HL-60/S4 treated with phorbol 12-myristate 13-acetate at 8.2 ng/mL for 4 days and 3 days (cell line): ENCODE data around the gene CYGB.

Source experiments
- in situ Hi-C: fragments of 300-500 bp; cut with MboI; formaldehyde crosslinking; loops from 2 replicates; pipeline ENCODE4 v1.15.0; 2022; ENCODE audit warnings: low sequenced_read_pairs

CYGB gene

DNA sequence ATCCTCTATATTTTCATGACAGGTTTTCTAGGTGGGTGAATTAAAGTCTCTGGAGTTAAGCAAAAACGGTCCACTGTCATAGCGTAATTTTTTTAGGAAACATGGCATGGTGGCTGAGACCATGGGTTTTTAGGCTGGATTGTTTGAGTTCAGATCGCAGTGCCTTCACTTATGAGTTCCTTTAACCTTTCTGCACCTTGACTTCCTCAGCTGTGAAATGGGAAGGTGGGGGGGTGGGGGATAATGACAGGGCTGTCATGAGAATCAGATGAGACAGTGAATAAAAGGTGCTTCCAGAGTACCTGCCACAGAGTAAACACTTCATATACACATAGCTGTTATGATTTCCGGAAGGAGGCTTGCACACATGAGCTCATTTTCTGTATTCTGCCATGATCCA, 14.2 kb upstream of the CYGB start:
- in situ Hi-C loops: no loop called here

DNA sequence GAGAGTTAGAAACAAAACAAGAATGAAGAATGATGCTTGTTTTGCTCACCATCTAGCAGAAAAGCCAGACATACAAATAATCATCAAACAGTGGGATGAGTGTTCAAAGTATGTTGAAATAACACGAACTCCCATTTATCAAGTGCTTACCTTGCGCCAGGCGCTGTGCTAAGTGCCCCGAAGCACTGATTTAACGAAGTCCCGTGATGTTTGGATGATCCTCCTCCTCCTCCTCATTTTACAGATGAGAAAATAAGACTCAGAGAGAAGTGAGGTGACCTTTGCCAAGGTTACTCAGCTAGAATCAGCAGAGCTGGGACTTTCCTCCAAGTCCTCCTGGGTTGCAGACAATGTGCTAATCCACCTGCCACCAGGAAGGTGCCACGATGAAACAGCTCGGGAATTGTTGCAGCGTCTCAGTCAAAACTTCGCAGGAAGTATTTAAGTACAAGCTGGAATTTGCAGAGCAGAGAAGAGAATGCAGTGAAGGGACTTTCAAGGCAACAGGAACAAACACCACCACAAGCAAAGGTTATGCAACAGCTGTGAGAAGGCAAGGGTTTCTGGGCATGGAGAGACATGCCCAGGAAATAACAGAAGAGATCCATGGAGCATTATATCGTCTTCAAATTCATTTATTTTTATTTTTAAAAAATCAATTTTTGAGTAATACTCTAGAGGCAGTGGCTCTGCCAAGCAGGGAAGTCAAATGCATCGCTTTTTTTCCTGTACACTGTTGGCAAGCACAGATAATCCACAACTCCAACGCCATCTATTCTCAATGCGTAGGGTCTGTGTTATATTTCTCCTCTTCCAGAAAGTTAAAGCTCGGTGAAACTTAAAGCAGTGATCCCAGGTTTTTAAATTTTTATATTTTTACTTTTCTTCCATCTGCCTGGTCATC, 13.5 kb upstream of the CYGB start:
- in situ Hi-C loops: no loop called here

DNA sequence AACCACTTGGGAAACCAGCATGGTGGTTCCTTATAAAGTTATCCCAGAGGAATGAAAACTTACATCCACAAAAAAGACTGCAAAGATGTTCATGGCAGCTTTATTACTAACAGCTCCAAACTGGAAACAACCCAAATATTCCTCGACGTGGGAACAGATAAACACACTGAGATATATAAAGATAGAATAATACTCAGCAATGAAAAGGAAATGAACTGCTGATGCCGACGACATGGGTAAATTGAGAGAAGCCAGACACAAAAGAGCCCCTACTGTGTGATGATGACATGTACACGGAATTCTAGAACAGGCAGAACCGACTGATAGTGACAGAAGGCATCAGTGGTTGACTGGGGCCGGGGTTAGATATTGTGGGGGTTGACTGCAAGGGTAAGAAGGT, 12.0 kb upstream of the CYGB start:
- in situ Hi-C loops: no loop called here

DNA sequence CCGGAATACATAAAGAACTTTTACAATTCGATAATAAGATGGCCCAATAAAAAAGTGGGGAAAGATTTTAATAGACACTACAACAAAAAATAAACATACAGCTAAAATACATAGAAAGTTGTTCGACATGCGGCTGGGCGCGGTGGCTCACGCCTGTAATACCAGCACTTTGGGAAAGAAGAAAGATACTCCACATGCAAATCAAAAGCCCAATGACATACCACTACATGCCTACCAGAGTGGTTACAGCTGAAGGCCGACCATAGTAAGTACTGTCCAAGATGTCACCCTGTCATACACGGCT, 11.7 kb upstream of the CYGB start:
- in situ Hi-C loops: no loop called here

DNA sequence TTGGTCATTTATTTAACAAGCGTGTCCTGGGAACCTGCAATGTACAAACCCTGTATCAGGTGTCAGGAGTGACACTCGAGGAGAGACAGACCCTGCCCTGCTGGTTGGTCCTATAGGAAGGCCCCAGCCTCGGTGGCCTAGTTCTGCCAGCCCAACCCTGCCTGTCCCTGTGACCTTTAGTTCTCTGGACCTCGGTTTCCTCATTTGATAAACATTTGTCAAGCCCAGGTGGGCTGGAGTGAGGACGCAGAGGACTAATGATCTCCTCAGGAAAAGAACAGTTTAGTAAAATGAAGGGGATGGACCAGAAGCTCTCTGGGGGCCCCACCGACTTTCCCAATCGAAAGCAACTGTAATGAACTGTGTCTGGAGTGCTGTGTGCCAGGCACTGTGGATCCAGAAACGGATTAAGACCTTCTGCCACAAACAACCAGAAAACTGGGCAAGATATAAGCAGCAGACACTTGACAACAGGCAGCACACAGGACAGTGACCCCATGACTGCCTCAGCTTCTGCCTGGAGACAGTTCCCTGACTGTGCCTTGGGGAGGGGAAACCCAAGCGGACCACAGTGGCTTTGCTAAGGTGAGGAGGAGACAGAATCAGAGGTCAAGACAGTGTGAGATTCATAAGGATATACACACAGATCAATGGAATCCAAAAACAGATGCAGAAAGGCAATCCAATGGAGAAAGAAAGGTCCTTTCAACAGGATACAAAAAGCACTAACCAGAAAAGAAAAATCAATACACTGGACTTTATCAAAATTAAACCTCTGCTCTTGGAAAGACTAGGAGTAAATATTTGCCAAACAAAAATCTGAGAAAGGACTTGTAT, 11.1 kb upstream of the CYGB start:
- in situ Hi-C loops: no loop called here

DNA sequence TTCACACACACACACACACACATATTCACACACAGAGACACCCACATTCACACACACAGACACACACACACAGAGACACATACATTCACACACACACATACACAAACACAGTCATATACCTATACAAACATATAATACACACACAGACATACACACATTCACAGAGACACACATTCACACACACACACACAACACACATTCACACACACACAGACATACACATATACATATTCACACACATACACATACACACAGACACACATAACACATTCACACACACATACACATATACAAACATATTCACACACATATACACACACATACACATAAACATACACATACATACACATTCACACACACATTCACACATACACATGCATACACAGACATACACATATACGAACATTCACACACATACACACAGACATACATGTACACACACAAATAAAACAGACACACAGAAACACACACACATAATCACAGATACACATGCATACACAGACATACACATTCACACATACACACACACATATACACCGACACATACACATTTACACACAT, 10.2 kb upstream of the CYGB start:
- in situ Hi-C loops: no loop called here

DNA sequence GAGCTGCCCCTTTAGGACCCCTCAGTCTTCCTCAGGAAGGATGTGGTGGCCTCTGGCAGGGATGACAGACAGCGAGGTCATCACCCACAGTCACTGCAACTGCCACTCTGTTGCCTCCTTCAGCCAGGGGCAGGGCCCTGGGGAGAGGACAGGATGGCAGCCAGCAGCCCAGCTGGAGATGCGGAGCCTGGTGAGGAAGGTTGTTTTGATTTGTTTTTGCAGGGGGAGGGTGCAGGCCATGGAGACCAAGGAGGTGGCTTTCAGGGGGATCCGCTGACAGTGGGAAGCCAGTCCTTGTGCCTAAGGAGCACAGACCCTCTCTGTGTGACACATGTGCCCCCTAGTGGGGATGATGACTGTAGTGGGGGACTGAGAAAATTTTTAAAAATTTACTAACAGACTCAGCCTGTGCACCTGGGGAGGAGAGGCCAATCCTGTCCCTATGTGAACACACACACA, 9.7 kb upstream of the CYGB start:
- in situ Hi-C loops: no loop called here

DNA sequence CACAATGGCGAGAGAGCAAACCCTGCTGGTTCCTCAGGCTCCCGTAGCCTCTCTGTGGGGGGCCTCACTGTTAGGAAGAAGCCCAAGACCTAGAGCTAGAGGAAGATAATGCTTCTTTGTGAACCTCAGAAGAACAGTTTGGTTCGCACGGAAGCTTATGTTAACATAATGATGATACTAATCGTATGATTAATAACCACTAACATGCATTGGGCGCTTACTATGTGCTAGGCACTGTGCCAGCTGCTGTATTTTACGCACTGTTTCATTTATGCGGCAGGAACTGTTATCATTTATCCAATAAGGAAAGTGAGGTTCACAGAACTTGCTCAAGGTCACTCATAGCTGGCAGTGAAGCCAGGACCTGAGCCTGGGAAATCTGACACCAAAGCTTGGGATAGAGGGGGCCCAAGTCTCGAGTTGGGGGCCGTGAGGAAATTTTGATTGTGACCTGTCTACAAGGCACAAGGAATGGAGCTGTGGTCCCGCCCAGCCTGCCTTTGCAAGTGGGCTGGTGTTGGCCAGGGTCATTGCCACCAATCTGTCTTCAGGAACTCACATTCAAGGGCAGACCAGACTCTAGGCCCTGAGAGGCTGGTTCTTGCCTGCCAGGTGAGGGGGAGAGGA, 9.2 kb upstream of the CYGB start:
- in situ Hi-C loops: no loop called here

DNA sequence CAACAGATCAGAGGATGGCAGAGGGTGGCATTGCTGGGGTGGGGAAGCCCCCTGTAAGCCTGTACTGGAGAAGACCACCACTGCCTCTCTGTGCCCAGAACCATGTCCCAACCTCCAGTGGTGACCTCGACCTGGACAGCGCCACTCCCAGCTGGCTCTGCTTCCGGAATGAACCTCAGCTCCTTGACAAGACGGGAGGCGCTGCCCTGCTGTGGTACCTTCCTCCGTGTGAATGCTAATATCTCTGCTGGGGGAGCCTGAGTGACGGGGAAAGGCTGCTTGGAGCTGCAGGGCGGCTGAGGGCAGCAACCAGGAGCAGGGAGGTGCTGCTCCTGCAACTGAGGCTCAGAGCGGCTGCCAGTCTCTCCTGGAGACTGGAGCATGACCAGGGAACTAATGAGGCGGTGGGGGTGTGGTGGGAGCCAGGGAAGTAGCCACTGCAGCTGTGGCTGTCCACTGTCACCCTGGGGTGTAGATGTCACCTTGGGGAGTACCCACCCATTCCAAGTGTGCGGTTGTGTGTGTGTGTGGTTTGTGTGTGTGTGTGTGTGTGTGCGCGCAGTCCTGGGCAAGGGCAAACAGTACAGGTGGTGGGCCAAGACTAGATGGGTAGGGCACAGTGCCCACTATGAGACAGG, 8.5 kb upstream of the CYGB start:
- in situ Hi-C loops: no loop called here

DNA sequence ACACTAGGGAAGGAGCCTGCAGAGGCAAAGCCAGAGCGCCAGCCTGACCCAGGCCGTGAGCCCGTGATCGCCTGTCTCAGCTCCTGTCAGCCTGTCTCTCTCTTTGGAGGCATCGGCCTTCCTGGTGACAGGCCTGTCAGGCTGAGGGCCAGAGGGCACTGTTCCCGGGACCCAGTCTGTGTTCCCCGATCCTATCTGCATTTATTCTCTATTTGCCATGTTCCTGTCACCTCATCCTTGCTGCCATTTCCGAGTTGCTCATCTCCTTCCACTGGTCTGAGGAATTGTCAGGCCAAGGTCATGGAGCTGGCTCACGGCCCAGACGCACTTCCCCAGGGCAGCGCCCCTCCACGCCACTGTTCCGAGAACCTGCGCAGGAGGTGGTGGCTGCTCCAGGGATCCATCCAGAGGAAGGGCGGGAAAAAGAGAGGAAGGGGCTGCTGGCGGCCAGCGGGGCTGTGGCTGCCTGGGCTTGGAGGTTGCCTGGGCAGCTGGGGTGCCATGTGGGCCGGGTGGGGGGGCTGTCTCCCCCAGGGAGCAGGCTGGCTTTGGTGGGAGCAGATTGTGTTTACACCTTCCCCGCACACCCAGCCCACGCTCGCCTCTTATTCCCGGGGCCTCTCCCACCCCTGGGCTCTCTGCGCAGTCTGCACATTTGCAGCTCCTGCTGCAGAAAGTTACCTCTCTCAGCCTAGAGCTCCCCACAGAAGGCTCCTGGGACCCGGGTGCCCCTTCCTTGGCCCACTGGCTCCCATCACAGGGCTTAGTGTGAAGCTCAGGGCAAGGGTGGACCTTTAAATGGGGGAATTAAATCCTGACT, 7.2 kb upstream of the CYGB start:
- in situ Hi-C loops: no loop called here

DNA sequence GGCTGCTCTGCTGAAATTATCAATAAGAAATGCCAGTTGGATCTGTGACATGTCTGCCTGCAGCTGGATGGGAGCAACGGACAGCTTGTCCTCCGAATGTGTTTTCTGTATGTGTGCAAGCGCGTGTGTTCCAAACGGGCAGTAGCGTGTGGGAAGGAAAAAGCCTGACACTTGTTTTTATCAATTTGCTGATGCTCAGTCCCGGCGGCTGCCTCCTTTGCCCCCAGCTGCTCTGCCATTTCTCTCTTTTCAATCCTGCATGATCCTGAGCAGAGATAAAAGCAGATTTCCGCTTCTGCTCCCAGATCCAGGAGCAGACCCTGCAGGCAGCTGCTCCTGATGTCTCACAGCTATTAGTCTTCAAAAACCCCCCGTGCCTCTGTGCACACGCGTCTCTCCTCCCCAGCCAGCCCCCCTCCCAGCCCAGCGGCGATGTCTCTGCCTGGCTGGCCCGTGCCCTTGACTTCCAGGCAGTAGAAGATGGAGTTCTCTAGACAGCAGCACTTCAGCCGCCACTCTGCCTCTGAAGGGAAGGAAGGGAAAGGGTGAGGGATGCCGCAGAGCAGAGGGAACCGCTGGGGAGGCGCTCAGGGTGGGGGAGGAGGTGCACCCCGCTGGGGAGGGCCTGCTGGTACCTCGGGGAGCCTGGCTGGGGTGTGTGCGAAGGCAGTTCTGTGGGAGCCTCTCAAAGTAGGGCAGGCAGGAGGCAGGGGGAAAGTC, 6.5 kb upstream of the CYGB start:
- in situ Hi-C loops: no loop called here

DNA sequence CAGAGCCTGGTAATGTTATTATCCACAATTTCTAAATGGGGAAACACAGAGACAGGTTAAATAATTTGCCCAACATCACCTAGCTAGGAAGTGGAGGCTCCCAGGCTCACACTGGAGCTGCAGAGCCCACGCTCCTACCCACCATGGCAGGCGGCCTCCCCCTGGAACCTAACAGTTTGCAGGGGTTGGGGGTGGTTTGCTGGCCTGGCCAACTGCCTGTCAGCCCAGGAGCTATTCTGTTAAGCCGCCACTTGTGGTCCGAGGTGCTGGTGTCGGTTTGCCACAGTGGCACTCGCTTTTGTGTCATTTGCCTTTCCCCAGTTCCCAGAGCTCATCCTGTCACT, 5.9 kb upstream of the CYGB start:
- in situ Hi-C loops: no loop called here

DNA sequence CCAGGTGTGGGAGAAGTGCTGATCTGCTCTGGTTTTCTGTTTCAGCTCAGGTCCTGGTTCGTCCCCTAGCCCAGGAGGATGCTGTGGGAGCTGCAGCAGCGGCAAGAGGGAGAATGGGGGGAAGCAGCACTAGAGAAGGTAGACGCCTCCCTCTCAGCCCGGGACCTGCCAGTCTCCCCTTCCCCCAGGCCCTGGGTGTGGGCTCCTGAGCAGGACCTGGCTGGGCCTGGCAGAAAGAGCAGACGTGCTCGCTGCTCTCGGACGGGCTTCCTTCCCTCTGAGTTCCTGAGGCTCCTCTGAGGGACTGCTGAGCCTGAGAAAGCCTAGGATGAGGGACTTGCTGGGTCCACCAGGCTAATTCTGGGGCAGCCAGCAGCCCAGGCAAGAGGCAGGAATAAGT, 5.5 kb upstream of the CYGB start:
- in situ Hi-C loops: no loop called here

DNA sequence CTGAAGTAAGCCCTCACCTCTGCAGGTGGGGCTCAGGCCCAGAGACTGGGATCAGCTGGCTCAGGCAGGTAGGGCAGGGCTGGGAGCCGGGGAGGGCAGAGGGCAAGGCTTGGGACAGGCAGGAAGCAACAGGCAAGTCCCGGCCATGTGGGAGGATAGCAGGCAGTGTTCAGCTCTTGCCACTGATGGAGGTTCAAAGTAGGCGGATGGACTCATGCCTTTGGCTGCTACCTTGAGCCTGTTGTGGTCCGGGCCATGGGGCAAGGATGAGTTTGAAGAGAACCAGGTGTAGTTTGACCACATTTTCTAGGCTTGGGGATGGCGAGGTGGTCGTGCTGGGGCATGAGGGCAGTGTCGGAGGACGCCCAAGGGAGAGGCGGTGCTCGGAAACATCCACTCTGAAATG, 5.1 kb upstream of the CYGB start:
- in situ Hi-C loops: no loop called here

DNA sequence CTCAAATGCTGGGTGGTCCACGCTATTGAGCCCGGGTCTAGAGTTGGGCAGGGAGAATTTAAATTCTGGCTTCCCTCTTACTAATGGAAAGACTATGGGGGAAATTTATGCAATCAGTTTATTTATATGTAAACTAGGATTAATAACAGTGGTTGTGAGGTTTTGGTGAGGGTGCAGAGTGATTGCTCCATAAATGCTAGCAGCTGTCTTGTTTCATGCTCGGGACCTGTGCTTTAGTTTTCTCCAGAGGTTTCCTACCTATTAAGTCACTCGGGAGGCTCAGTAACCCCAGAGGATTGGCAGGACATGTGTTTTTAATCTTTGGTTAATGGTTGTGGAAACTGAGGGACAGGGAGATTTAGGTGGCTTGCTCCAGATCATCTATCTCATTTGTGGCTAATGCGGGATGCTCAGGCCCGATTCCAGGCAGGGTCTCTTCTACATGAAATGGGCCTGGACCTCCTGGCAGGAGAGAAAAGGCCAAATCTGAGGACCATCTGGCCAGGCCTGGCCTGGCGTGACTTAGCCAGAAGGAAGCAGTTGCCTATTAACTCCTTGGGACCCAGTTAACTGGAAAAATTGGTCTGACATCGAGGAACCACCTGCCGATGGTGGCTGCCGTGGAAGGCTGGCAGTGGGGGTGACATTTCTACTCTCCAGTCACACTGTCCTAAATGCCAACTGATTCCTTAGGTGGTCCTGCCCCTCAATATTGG, 4.4 kb upstream of the CYGB start:
- in situ Hi-C loops: no loop called here

DNA sequence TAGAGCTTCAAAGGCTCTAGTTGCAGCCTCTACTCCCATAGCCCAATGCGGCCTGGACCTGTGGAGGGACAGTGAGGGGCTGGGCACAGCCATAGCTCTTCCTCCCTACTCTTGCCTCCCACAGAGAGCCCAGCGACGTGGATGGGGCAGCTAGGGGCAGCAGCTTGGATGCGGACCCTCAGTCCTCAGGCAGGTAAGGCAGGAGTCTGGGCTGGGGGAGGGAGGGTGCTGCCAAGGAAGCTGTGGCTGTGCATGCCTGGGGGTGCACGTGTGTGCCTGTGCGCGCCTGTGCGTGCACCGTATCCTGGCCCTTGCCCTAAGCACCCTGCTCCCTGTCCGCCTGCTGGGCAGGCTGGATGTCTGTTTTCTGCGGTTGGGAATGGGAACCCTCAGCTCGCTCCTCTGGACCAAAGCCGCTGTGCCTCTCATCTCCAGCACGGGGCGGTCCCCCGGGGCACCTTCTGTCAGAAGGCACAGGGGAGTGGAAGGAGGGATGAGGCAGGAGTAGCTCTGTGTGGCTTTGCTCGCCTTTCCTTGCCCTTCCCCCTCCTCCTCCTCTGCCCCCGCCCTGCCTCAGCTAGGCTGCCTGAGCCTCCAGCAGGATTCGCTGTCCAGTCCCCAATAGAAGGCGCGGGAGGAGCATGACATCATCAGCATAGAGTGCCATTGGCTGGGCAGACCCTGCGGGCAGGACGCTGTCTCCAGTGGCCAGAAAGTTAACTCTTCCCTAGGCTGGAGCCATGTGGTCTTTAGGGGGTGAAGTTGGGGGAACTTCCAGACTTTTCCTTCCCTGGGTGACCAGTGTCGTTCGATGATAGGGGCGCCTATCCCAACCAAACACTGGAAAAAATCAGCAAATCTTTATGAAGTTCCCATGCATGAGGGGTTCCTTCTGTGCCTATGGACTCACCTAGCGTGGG, 3.1 kb upstream of the CYGB start:
- in situ Hi-C loops: no loop called here

DNA sequence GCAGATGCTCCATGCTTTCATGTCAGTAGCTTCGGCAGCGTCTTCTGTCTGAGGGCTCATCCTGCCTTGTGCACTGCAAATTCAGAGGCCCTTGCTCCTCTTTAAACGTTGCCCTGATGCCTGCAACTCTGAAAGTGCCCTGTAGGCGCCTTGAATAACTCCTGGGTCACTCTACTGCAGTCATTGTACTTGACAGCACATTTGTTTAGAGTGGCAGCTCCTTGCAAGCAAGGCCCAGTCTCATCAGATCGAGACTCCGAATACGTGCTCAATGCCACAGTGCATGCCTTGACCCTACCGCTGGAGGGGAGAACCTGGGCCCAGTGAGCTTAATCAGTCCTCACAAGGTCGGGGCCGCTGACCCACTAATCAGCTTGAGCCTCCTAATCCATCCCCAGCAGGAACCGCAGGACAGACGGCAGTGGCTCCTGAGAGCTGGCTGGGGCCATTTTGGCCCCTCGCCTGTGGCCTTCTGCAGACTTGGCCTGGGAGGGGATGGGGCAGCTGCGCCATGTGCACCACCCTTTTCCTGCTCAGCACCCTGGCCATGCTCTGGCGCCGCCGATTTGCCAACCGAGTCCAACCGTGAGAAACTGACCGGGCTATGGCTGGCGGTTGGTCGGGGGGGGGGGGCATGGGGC, 2.2 kb upstream of the CYGB start, which contains the start of gene PRCD:
Gene PRCD, plus strand, starts transcription at position 414 of the 641 bp plus-strand sequence. Its CDS starts 98 bp downstream, at position 512.
- in situ Hi-C loops: no loop called here
